Fibroblast of lung (primary cell): Measurements from ENCODE around the gene REPIN1. TPM values are rescaled to one million over a fixed set of nuclear protein-coding genes. Genes with fewer than 3 reads are reported as not detected.

Source experiments
- DNase-seq, 2 donors: peaks; one replicate each; pipeline versions ENCODE4 v3.0.0 to v3.0.0-alpha.2; 2010; ENCODE audit warnings: low read depth in 2 of 2
- H2AFZ ChIP-seq: 2 replicates; pipeline ENCODE4 v1.5.1; 2012; ENCODE audit warnings: low read length, control low read depth, inconsistent platforms
- H3K27ac ChIP-seq: 2 replicates; pipeline ENCODE4 v1.5.1; 2011; ENCODE audit warnings: low read length, control low read depth; ENCODE audit not compliant: insufficient read depth
- H3K27me3 ChIP-seq: 2 replicates; pipeline ENCODE4 v1.5.1; 2011; ENCODE audit warnings: mild to moderate bottlenecking, low read length; ENCODE audit not compliant: control insufficient read depth, insufficient read depth
- H3K36me3 ChIP-seq: 2 replicates; pipeline ENCODE4 v1.5.1; 2011; ENCODE audit warnings: low read length; ENCODE audit not compliant: control insufficient read depth, insufficient read depth
- H3K4me1 ChIP-seq: 2 replicates; pipeline ENCODE4 v1.5.1; 2011; ENCODE audit warnings: low read length; ENCODE audit not compliant: control insufficient read depth, insufficient read depth; ENCODE audit errors: extremely low read depth
- H3K4me2 ChIP-seq: 2 replicates; pipeline ENCODE4 v1.5.1; 2011; ENCODE audit warnings: low read length, control low read depth; ENCODE audit not compliant: insufficient read depth; ENCODE audit errors: extremely low read depth
- H3K4me3 ChIP-seq, 4 experiments: fragments of 200-600 bp in 1 of 4; sonication (generic) in 1 of 4; replicated peaks in 1 of 4; 2 replicates each; pipeline ENCODE4 v1.5.1; 2011 to 2016; ENCODE audit warnings: low read length in 4 of 4, low read depth in 3 of 4, mild to moderate bottlenecking in 3 of 4, control low read depth in 2 of 4, inconsistent platforms in 1 of 4, mixed read lengths in 1 of 4; ENCODE audit not compliant: insufficient read depth in 1 of 4; ENCODE audit errors: control extremely low read depth in 1 of 4
- H3K79me2 ChIP-seq: 2 replicates; pipeline ENCODE4 v1.5.1; 2012; ENCODE audit warnings: mild to moderate bottlenecking, low read length, inconsistent platforms; ENCODE audit not compliant: control insufficient read depth, insufficient read depth
- H3K9ac ChIP-seq: 2 replicates; pipeline ENCODE4 v1.5.1; 2011; ENCODE audit warnings: mild to moderate bottlenecking, low read length, control low read depth; ENCODE audit not compliant: insufficient read depth
- H3K9me3 ChIP-seq: 2 replicates; pipeline ENCODE4 v1.5.1; 2012; ENCODE audit warnings: low read depth, low read length; ENCODE audit not compliant: control insufficient read depth, insufficient read depth
- H4K20me1 ChIP-seq: 2 replicates; pipeline ENCODE4 v1.5.1; 2011; ENCODE audit warnings: low read length; ENCODE audit not compliant: control insufficient read depth, insufficient read depth; ENCODE audit errors: extremely low read depth
- EZH2 ChIP-seq: IDR thresholded peaks from 2 replicates; pipeline ENCODE4 v1.5.1; 2012; ENCODE audit warnings: low read length, control low read depth, mild to moderate bottlenecking; ENCODE audit errors: missing control alignments
- polyA plus RNA-seq, 2 donors: library from polyadenylated mRNA; depleted of rRNA in 1 of 2; stranded (reverse) in 1 of 2; unstranded in 1 of 2; fragments of >200 nt; gene quantifications; 2 replicates each; pipeline ENCODE4 v1.2.1, GENCODE V29; 2011 to 2012; ENCODE audit warnings: missing spikeins in 1 of 2
- total RNA-seq: library from RNA; depleted of rRNA; stranded (reverse); fragments of >200 nt; gene quantifications from 2 replicates; pipeline ENCODE4 v1.2.1, GENCODE V29; 2014
- TF ChIP-seq, protein P1 (sequence below), 2 donors: IDR thresholded peaks in 1 of 2; conservative IDR thresholded peaks in 1 of 2; 1 replicate in 1 of 2; 2 replicates in 1 of 2; pipeline ENCODE4 v1.5.1; 2011 to 2012; ENCODE audit warnings: low read length in 2 of 2, control low read depth in 1 of 2, inconsistent platforms in 1 of 2, low read depth in 1 of 2, mild to moderate bottlenecking in 1 of 2

The REPIN1 gene
- total and polyA plus RNA-seq, 2 donors (not counting 1 experiment from before 2014, with no cell fraction given), result 20.8 to 41.3 TPM

DNA sequence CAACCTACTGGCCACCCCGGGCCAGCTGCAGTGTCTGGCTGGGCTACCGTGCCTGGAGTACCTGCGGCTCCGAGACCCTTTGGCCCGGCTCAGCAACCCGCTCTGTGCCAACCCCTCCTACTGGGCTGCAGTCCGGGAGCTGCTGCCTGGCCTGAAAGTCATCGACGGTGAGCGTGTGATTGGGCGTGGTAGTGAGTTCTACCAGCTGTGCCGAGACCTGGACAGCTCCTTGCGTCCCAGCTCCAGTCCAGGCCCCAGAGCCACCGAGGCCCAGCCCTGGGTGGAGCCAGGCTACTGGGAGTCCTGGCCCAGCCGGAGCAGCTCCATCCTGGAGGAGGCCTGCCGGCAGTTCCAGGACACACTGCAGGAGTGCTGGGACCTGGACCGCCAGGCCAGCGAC lies 31.4 kb upstream of the REPIN1 start:
- Histone ChIP-seq H3K4me3 (no peak overlapping the region), H3K9me3 (no peaks in the 10 kb centered on the region), H3K79me2 (no peaks in the 10 kb centered on the region), H3K36me3 (no peaks in the 10 kb centered on the region), H2AFZ (no peak overlapping the region), H3K27ac (no peak overlapping the region), H3K27me3 (peaks cover 20% of the 10 kb centered on the region), H4K20me1 (no peaks in the 10 kb centered on the region), H3K4me1 (peaks cover 15% of the 10 kb centered on the region), H3K4me2 (no peak overlapping the region), H3K9ac (no peak overlapping the region)
- TF ChIP-seq, protein P1, sequence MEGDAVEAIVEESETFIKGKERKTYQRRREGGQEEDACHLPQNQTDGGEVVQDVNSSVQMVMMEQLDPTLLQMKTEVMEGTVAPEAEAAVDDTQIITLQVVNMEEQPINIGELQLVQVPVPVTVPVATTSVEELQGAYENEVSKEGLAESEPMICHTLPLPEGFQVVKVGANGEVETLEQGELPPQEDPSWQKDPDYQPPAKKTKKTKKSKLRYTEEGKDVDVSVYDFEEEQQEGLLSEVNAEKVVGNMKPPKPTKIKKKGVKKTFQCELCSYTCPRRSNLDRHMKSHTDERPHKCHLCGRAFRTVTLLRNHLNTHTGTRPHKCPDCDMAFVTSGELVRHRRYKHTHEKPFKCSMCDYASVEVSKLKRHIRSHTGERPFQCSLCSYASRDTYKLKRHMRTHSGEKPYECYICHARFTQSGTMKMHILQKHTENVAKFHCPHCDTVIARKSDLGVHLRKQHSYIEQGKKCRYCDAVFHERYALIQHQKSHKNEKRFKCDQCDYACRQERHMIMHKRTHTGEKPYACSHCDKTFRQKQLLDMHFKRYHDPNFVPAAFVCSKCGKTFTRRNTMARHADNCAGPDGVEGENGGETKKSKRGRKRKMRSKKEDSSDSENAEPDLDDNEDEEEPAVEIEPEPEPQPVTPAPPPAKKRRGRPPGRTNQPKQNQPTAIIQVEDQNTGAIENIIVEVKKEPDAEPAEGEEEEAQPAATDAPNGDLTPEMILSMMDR (conservative IDR thresholded peaks at IDR 0.05 in 1 of 2, IDR thresholded peaks at IDR 0.05 in 1 of 2; ENCODE audit: low read depth in 1 of 2, low read length in 2 of 2), result no peak
- no peak for TF ChIP-seq EZH2
- no peak for DNase-seq

GRCh38 chr7:150337659-150338081 lies 31.0 kb upstream of the REPIN1 start:
- TF ChIP-seq, protein P1 (conservative IDR thresholded peaks at IDR 0.05 in 1 of 2, IDR thresholded peaks at IDR 0.05 in 1 of 2; ENCODE audit: low read depth in 1 of 2, low read length in 2 of 2), result no peak
- no peak for TF ChIP-seq EZH2
- no peaks in the 10 kb centered on the region for H3K36me3 ChIP-seq
- H3K4me3 ChIP-seq, result no peak overlapping the region
- H3K27ac ChIP-seq, result no peak overlapping the region
- H2AFZ ChIP-seq, result no peak overlapping the region
- H3K9me3 ChIP-seq, result no peaks in the 10 kb centered on the region
- H3K27me3 ChIP-seq, result peaks cover 25% of the 10 kb centered on the region
- no peaks in the 10 kb centered on the region for H4K20me1 ChIP-seq
- no peak for DNase-seq
- peaks cover 15% of the 10 kb centered on the region for H3K4me1 ChIP-seq
- no peak overlapping the region for H3K9ac ChIP-seq
- no peak overlapping the region for H3K4me2 ChIP-seq
- no peaks in the 10 kb centered on the region for H3K79me2 ChIP-seq

- H3K36me3 ChIP-seq, result no peaks in the 10 kb centered on the region
- no peak overlapping the region for H3K9ac ChIP-seq
- no peak overlapping the region for H3K4me2 ChIP-seq
- TF ChIP-seq, protein P1 (conservative IDR thresholded peaks at IDR 0.05 in 1 of 2, IDR thresholded peaks at IDR 0.05 in 1 of 2; ENCODE audit: low read depth in 1 of 2, low read length in 2 of 2), result no peak
- TF ChIP-seq EZH2, result no peak
- no peak overlapping the region for H2AFZ ChIP-seq
- H3K27me3 ChIP-seq, result peaks cover 28% of the 10 kb centered on the region
- no peaks in the 10 kb centered on the region for H3K9me3 ChIP-seq
- H4K20me1 ChIP-seq, result no peaks in the 10 kb centered on the region
- H3K4me3 ChIP-seq, result no peak overlapping the region
- H3K4me1 ChIP-seq, result peaks cover 15% of the 10 kb centered on the region
- H3K79me2 ChIP-seq, result no peaks in the 10 kb centered on the region
- DNase-seq, result no peak
- H3K27ac ChIP-seq, result no peak overlapping the region
These were observed 30.3 kb upstream of the REPIN1 start for GRCh38 chr7:150338166-150338829.
